Activated T-helper 2 cell treated with anti-CD3 and anti-CD28 coated beads, Interferon-gamma antibody, Interleukin-2, Interleukin-4, amounts not matched to agents 10 μg/mL and 5 μg/mL and 100 μg/mL, durations not matched to agents 14 hours and 24 hours and 36 hours (primary cell): Measurements from ENCODE around the gene FHIP2A. TPM values are rescaled to one million over a fixed set of nuclear protein-coding genes. Genes with fewer than 3 reads are reported as not detected.
"Not testable (repeated sequence)": the region's sequence is repeated elsewhere in the genome, so short reads cannot be mapped to it uniquely, and the experiment has no call there.

ENCODE experiments used
- DNase-seq: peaks from one replicate; pipeline ENCODE4 v3.0.0; 2021; ENCODE audit warnings: low spot score
- H3K27ac Mint-ChIP-seq: one replicate; pipeline ENCODE4 v1.8.0; 2021; ENCODE audit warnings: mixed read lengths
- H3K27me3 Mint-ChIP-seq: one replicate; pipeline ENCODE4 v1.8.0; 2021; ENCODE audit warnings: low read depth, mixed read lengths
- H3K36me3 Mint-ChIP-seq: one replicate; pipeline ENCODE4 v1.8.0; 2021; ENCODE audit warnings: low read depth, mixed read lengths
- H3K4me1 Mint-ChIP-seq: one replicate; pipeline ENCODE4 v1.8.0; 2021; ENCODE audit warnings: low read depth, mixed read lengths
- H3K4me3 Mint-ChIP-seq: one replicate; pipeline ENCODE4 v1.8.0; 2021; ENCODE audit warnings: low read depth, mild to moderate bottlenecking, moderate library complexity, mixed read lengths
- H3K9me3 Mint-ChIP-seq: one replicate; pipeline ENCODE4 v1.8.0; 2021; ENCODE audit warnings: mixed read lengths
- intact Hi-C: fragments of 100-400 bp; cut with micrococcal nuclease; formaldehyde crosslinking; loops from one replicate; pipeline ENCODE4 v1.15.1; 2023
- total RNA-seq: library from RNA; stranded (reverse); gene quantifications from 2 replicates; pipeline ENCODE4 v1.2.3, GENCODE V29; 2022

Gene FHIP2A
- total RNA-seq, 1 donor from 2014 or later = 26.3 TPM

DNA sequence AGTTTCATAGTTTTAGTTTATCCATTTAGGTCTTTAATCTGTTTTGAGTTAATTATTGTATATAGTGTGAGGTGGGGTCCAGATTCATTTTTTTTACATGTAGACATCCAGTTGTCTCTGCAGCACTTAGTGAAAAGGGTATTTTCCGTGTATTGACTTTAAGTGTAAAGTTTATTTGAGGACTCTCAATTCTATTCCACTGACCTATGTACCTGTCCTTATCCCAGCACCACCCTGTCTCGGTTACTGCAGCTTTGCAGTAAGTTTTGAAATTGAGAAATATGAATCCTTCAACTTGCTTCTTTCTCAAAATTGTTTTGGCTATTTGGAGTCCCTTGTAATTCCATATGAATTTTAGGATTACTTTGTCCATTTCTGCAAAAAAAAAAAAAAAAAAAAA is 29.8 kb downstream of the FHIP2A start:
- Mint-ChIP-seq H3K27ac (no peak overlapping the region), H3K36me3 (peaks cover 76% of the 10 kb centered on the region), H3K4me3 (no peak overlapping the region), H3K27me3 (no peaks in the 10 kb centered on the region), H3K4me1 (peaks cover 24% of the 10 kb centered on the region), H3K9me3 (no peaks in the 10 kb centered on the region)
- intact Hi-C loops = no loop called here
- no peak for DNase-seq

DNA sequence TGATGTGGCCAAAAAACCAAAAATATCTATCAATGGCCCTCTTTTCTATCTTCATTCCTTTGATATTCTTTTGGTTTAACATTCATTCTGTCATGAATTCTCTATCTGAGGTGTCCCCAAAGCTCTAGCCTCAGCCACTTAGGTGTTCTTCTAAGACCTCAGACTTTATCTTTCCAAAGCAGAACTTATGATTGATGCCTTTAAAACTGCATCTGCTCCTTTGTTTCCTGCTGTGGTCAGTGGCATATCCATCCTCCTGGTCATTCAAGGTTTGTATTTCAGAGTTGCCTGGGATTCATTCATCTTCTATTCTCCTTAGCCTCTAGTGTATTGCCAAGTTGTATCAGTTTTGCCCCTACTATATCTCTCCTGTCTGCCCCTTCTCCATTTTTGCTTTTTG is 30.6 kb downstream of the FHIP2A start:
- H3K27ac Mint-ChIP-seq = no peak overlapping the region
- no peaks in the 10 kb centered on the region for H3K27me3 Mint-ChIP-seq
- peaks cover 26% of the 10 kb centered on the region for H3K4me1 Mint-ChIP-seq
- peaks cover 76% of the 10 kb centered on the region for H3K36me3 Mint-ChIP-seq
- H3K9me3 Mint-ChIP-seq = no peaks in the 10 kb centered on the region
- DNase-seq = no peak
- intact Hi-C loops = no loop called here
- no peak overlapping the region for H3K4me3 Mint-ChIP-seq

GRCh38 chr10:114854906-114855305 is 33.3 kb downstream of the FHIP2A start:
- intact Hi-C loops = no loop called here
- no peak for DNase-seq
- no peak overlapping the region for H3K27ac Mint-ChIP-seq
- H3K4me1 Mint-ChIP-seq = peaks cover 22% of the 10 kb centered on the region
- no peaks in the 10 kb centered on the region for H3K9me3 Mint-ChIP-seq
- no peak overlapping the region for H3K4me3 Mint-ChIP-seq
- no peaks in the 10 kb centered on the region for H3K27me3 Mint-ChIP-seq
- H3K36me3 Mint-ChIP-seq = peaks cover 75% of the 10 kb centered on the region

DNA sequence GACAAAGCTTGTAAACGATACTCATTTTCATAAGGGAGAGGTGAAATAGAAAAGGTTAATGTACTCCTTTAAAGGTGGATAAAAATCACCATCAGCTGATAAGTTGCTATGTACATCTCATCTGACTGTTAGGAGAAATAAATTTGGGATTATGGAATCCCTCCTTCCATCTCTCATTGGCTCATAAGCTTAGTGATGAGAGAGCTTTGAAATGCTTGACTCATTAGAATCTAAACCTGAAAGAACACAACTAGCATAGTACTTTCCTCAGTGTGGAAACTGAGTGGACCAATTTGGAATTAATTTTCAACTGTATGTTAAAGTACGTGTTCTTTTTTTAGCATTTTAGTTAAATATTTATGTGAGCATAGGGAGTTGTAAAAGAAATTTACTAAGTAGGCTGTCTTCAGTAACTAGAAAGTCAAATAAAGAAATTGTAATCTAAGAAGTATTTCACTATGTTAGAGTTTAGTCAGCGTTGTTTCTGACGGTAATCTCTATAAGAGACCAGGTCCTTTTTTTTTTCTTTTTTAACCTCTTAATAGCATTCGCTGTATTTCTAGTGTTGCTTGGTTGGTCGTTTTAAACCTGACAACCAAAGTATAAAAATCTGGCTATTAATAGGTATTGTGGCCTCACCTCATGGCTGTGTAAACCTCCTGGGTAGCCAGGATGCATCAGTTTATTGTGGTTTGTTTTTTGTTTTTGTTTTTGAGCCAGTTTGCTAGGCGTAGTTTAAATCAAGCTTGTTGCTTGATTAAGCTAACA is 34.4 kb downstream of the FHIP2A start:
- H3K36me3 Mint-ChIP-seq = peaks cover 75% of the 10 kb centered on the region
- peak overlapping the region; percentile 90 for H3K27ac Mint-ChIP-seq
- H3K9me3 Mint-ChIP-seq = no peaks in the 10 kb centered on the region
- H3K4me3 Mint-ChIP-seq = no peak overlapping the region
- no peak for DNase-seq
- intact Hi-C loops = loop anchor here (1.0 kb wide), 2 partner anchors 31 to 58 kb away; no protein-coding TSS in a partner anchor
- H3K4me1 Mint-ChIP-seq = peaks cover 21% of the 10 kb centered on the region
- H3K27me3 Mint-ChIP-seq = no peaks in the 10 kb centered on the region

- Mint-ChIP-seq H3K9me3 (no peaks in the 10 kb centered on the region), H3K27me3 (no peaks in the 10 kb centered on the region), H3K4me3 (peak overlapping the region; percentile 61), H3K27ac (peak overlapping the region; percentile 90), H3K4me1 (peaks cover 21% of the 10 kb centered on the region), H3K36me3 (peaks cover 77% of the 10 kb centered on the region)
- intact Hi-C loops = loop anchor here (1.0 kb wide), 2 partner anchors 31 to 58 kb away; no protein-coding TSS in a partner anchor
- DNase-seq = no peak
These were observed 35.1 kb downstream of the FHIP2A start for GRCh38 chr10:114856544-114857287.

- Mint-ChIP-seq H3K4me1 (peaks cover 21% of the 10 kb centered on the region), H3K27ac (peak overlapping the region; percentile 90), H3K36me3 (peaks cover 73% of the 10 kb centered on the region)
- intact Hi-C loops, DNase-seq, H3K27me3 Mint-ChIP-seq, H3K9me3 Mint-ChIP-seq, H3K4me3 Mint-ChIP-seq: not testable (repeated sequence)
These were observed 35.6 kb downstream of the FHIP2A start for GRCh38 chr10:114857288-114857565.

- H3K9me3 Mint-ChIP-seq = no peaks in the 10 kb centered on the region
- peaks cover 21% of the 10 kb centered on the region for H3K4me1 Mint-ChIP-seq
- DNase-seq = no peak
- peaks cover 68% of the 10 kb centered on the region for H3K36me3 Mint-ChIP-seq
- H3K27me3 Mint-ChIP-seq = no peaks in the 10 kb centered on the region
- no peak overlapping the region for H3K27ac Mint-ChIP-seq
- H3K4me3 Mint-ChIP-seq = no peak overlapping the region
- intact Hi-C loops = no loop called here
These were observed 36.5 kb downstream of the FHIP2A start for GRCh38 chr10:114857922-114858629.

DNA sequence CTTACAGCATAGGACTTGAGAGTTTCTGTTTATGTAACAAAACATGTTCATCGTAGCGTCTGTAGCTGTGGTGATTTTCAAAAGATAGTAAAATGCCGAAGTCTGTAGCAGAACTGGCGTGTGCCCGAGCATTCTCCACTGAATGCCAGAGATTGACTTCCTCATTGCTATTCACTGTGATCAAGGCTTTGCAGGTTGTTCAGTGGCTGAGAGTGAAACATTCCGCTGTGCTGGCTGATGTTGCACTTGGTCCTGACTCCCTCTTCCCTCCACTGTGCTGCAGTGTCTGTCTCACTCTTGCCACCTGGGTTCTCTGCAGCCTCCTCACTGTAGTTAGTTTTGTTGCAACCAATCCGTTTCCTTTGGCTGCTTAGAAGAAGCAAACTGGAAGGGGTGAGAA is 37.6 kb downstream of the FHIP2A start:
- Mint-ChIP-seq H3K36me3 (peaks cover 75% of the 10 kb centered on the region), H3K9me3 (no peaks in the 10 kb centered on the region), H3K27ac (no peak overlapping the region), H3K4me3 (no peak overlapping the region), H3K4me1 (peaks cover 21% of the 10 kb centered on the region), H3K27me3 (no peaks in the 10 kb centered on the region)
- intact Hi-C loops = no loop called here
- no peak for DNase-seq

DNA sequence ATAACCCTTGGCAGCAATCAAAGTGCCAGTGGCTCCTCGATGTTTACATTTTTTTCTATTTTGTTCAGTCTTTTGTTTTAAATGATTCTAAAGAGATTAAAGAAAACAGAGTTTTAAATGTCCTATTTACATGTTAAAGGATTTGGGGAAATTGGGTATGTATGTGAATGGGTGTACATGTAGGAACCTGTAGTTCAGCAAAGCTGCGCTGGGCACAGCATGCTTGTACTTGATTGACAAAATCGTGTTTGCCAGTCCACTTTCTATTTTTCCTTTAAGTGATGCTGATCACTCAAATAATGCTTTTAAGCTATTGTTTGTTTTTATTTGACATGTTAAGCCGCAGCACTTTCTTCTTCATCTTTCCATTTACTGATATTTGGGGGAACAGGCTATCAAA is 40.9 kb downstream of the FHIP2A start:
- peaks cover 60% of the 10 kb centered on the region for H3K36me3 Mint-ChIP-seq

DNA sequence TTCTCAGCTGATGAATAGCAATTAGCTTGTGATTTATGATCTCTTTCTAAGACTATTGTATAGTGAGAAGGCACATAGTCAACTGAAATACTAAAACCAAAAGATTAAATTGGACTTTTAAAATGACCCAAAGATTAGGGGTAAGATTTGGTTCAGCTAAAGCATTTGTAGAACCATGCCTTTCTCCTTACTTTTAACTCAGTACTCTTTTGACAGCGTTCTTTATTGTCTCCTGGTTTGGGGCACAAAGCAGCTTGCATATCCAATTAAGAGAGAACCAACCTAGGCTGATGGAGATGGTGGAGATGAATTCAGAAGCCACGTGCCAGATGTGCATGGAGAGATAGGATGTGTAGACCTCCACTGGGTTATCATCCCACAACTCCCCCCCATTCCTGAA is 45.8 kb downstream of the FHIP2A start:
- Mint-ChIP-seq H3K27ac (no peak overlapping the region), H3K36me3 (peaks cover 23% of the 10 kb centered on the region), H3K4me3 (no peak overlapping the region), H3K9me3 (no peaks in the 10 kb centered on the region), H3K27me3 (no peaks in the 10 kb centered on the region), H3K4me1 (peaks cover 2% of the 10 kb centered on the region)
- intact Hi-C loops = no loop called here
- no peak for DNase-seq

More for the DNA sequence above, 40.9 kb downstream of the FHIP2A start:
- no peak overlapping the region for H3K4me3 Mint-ChIP-seq
- no peaks in the 10 kb centered on the region for H3K27me3 Mint-ChIP-seq
- H3K4me1 Mint-ChIP-seq = peaks cover 3% of the 10 kb centered on the region
- intact Hi-C loops = no loop called here
- no peaks in the 10 kb centered on the region for H3K9me3 Mint-ChIP-seq
- no peak for DNase-seq
- H3K27ac Mint-ChIP-seq = no peak overlapping the region

DNA sequence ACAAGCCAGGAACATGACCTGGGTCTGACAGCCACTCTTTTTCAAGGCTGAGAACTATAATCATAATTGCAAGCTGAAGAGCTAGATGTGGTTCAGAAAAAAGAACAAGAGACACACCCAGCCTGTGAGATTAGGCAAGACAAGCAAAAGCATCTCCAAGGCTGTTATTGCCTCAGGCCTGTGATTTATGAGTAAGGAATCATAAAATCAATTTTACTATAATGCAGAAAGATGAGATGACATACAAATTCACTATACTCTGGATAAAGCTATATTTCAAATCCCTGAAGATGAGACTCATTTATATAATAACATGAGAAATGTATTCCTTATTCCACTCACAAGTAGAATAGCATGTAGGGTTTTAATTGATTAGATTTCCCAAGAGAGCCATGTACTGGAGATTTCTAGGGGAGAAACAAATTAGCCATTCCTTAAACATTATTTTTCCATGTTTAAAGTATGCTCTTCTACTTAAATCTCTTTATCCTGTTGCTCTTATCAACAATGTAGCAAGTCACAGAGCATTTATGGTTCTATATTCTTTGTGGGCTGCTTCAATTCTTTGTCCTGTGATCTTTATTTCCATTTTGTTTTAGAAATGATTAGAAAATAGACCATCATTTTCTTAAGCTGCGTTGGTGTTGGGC is 47.4 kb downstream of the FHIP2A start:
- Mint-ChIP-seq H3K4me3 (no peak overlapping the region), H3K36me3 (peaks cover 16% of the 10 kb centered on the region), H3K27me3 (peaks cover 5% of the 10 kb centered on the region), H3K27ac (no peak overlapping the region), H3K9me3 (no peaks in the 10 kb centered on the region), H3K4me1 (peaks cover 2% of the 10 kb centered on the region)
- intact Hi-C loops = no loop called here
- no peak for DNase-seq

DNA sequence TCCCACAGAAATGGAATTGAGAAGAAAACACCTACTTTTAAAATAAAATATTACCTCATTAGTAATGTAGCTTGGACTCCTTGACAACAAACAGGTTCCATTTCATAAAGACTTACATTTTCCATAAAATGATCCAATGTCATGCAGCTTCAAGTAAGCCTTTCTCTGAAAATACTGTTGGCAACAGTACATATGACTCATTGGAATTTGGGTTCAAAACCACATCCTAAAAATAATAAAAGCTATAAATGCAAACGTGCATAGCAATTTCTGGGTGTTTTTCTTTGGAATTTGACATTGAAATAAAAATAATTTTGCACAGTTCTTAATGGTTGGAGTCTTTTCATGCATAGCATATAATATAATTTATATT is 47.9 kb downstream of the FHIP2A start:
- DNase-seq = no peak
- Mint-ChIP-seq H3K27me3 (peaks cover 5% of the 10 kb centered on the region), H3K4me3 (no peak overlapping the region), H3K36me3 (peaks cover 11% of the 10 kb centered on the region), H3K4me1 (peaks cover 2% of the 10 kb centered on the region), H3K9me3 (no peaks in the 10 kb centered on the region), H3K27ac (no peak overlapping the region)
- intact Hi-C loops = no loop called here
